CD4-positive, alpha-beta T cell treated with Interleukin-6 for 4 hours (primary cell): ENCODE data around the gene GPRC5B.

ENCODE experiments used
- DNase-seq: peaks from one replicate; pipeline ENCODE4 v3.0.0-alpha.2; 2020; ENCODE audit warnings: mixed read lengths

The GPRC5B gene

DNA sequence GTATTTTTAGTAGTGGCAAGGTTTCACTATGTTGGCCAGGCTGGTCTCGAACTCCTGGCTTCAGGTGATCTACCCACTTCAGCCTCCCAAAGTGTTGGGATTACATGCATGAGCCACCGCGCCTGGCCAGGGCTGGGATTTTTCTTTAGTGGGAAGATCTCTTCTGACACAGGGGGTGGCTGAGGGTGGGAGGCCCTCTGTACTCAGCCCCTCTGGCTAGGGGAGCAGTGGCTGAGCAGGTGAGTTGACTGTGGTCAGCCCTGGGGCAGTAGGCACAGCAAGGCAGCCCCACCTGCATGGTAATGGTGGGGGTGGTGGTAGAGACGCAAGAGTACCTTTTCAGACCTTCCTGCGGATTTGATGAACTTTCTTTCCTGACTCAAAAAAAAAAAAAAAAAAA, 12.3 kb upstream of the GPRC5B start:
- no peak for DNase-seq

DNA sequence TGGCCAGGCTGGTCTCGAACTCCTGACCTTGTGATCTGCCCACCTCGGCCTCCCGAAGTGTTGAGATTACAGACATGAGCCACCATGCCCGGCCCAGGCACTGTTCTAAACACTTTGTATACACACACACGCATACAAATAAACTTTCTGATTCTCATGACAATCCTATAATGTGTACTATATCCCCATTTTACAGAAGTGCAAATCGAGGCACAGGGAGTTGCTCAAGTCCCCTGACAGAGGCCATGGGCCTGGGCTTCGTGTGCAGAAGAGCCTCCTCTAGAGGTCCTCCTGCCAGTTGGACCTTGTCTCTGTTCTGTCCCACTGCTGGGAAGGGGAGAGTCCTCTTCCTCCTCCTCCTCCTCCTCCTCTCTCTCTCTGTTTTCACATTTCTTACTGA, 9.9 kb upstream of the GPRC5B start:
- DNase-seq: no peak

DNA sequence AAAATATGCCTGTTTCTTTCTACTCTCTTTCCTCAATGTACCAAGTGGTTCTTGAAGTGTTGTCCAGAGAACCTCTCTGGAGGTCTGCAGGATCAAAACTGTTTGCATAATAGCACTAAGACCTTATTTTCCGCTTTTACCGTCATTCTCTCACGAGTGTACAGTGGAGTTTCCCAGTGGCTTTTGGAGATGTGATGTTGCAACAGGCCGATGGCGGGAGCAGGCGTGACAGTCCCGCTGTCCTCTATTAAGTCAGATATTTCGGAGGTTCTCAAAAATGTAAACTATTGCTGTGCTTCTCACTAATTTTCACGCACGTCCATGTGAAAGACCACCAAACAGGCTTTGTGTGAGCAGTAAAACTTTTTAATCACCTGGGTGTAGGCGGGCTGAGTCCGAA, 8.3 kb upstream of the GPRC5B start:
- DNase-seq: no peak

DNA sequence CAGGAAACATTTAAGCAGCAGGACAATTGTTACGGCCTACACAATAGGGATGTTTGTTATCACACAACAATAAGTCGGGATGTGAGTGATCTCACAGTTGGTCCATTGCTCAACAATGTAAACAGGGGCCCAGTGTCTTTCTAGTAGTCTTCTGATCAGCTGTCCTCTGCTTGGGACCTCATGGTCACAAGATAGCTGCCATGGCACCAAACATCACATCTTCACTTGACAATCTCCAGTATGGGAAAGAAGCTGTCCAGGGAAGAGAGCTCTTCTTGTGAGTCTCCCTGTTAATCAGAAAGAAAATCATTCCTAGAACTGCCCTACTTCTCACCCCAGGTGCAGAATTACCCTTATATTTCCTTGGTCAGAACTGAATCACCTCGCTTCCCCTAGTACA, 6.3 kb upstream of the GPRC5B start:
- DNase-seq: no peak

DNA sequence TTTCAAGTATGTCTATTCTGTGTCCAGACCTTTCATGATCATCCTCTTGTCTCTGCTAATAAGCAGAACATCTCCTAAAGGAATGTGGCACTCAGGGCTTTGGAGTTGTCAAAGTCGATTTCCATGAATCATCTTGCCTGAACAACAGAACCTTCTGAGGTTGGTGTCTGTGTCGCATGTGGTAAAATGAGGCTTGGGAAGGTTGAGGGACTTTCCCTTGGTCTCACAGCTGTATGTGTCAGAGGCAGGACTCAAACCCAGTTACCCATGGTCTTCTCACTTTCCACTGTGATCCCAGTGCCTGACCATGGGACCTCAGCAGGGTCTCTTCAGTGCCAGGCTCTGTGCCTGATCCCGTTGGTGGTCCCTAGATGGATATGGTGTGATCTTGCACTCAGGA, 4.2 kb upstream of the GPRC5B start:
- DNase-seq: no peak

DNA sequence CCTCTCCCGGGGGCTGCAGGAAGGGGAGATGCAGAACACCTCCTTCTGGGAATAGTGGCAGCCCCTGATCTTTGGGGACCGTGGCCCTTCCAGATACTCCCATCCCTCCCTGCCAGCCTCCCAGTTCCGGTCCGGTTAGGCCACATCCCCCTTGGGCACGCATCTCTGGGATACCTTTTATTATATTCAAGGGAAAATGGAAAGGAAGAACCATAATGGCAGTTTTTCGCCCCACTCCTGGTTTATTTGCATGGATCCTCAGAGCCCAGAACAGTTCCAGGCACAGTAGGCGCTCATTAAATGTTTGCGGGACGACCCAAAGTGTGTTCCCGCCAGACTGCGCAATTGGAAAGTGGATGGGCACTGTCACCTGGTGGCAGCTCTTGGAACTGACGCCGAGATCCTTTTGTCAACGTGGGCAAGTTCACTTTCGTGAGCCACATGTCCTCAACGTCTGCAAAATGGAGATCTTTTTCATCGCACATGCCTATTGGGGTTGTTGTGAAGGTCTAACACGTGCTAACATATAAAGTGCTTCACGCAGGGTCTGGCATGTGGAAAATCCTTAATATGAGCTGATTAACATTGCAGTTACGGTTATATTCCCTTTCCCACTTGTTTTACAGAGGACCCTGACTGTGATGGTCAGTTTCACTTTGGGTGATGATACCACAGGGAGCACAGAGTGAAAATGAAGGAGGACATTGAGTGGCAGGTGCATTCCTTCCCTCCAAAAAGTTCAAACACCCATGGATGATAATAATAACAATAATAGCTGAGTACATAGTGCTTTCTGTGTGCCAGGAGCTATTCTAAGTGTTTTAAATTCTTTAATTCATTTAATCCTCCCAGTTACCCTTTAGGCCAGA, 1.7 kb upstream of the GPRC5B start:
- DNase-seq: peak; percentile 85

DNA sequence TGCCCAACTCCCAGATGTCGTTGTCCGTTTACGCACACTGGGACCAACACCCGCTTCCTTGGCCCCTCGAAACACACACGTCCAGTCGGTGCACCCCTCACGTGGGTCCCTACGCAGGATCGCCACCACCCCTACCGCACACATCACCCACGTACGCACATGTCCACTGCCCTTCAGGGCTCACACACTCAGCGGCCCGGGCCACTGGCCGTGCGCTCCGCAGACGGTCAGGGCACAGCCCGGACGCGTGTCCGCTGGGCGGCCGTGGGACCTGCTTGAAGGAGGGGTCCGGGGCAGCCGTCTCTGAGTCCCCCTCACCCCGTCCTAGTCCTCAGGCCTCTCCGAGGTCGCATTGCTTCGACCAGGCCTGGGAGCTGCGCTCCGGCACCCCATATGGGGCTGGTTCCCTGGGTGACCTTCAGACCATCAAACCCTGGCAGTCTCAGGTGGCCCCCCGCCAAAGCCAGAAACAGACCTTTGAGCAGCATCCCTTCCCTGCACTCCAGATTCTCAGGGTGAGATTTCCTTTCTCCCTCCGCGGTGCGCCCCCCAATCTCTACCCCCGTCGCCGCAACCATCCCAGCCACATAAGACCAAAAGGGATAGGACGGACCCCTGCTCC, 914 bp upstream of the GPRC5B start:
- no peak for DNase-seq

DNA sequence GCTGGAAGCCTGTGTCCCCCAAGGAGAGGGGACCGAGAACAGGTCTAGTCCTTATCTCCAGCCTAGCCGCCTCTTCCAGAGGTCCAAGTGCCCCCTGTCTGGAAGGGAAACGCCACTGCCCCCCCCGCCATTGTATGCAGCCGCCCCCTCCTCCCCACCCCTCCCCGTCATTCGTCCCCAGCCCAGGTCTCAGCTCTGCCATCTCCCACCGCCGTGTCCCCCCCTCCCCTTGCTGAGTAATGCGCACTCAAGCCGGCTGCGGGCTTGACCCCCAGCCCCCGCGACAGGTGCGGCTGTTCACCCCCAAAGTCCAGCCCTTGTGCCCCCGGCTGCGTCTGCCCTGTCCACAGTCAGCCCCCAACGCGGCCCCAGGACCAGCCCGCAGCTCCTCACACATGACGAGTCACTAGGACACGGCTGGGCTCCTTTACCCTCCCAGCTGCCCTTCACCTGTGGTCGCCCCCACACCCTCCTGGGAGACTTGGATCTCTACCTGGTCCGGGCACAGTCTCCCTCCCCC, 622 bp downstream of the GPRC5B start:
- DNase-seq: peak; percentile 16

DNA sequence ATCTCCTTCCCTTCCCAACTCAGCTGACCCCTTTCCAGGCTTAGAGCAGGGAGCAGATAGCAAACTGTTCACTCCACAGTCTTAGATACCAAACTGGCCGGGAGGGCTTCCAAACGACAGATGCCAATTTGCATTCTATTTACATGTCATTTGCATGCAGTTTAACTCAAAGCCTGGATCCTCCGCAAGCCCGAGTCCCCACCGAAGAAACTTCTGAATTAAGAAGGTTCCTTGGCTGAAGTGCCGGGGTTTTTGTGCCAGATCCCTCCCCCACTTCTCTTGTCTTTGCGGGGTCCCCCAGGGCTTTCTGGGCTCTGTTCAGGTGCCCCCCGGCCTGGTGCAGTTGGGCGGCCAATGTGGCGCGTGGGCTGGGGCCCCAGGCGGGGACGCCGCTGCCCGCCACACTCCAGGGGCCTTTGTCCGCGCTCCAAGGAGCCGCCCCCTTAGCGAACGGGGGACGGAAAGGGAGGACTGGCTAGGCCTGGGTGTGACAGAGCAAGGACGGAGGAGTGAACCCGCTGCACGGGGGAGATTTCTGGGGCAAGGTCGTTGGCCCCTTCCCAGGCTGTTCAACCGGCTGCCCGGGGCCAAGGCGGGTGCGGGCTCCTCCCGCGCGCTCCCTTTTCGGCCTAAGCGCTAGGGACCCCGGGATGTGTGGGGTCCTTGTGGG, 1.2 kb downstream of the GPRC5B start:
- peak; percentile 12 for DNase-seq

DNA sequence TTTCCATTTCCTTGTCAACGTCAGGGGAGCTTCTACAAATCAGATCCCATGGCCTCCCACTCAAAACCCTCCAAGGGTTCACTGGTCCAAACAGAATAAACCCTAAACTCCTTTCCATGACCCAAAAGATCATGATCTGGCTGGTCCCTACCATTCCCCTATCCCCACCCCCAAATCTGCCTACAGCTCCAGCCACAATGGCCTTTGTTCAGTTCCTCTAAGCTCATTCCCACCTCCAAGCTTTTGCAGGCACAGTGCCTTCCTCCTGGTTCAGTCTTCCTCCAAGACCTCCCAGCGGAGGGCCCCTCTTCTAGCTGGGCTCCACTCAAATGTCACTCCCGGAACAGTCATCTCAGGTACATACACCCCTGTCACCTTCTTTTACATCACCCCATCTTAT, 2.0 kb downstream of the GPRC5B start:
- DNase-seq: no peak

DNA sequence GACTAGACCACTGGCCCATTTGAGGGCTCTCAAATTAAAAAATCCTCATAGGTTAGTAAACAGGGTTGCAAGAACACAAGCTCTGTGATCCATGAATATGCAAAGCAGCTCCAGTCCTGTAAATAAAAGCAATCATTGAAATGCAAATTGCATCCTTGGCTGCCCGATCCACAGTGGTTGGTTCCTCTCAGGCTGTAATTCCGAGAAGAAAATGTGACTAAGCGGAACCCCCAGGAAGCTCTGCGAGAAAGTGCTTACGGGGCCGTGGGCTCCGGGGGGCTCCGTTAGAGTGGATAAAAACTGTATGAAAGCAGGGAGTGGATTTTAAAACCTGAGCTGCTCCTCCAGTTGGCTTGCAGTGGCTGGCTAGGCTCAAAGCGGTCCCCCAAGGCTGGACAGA, 2.5 kb downstream of the GPRC5B start:
- DNase-seq: no peak

DNA sequence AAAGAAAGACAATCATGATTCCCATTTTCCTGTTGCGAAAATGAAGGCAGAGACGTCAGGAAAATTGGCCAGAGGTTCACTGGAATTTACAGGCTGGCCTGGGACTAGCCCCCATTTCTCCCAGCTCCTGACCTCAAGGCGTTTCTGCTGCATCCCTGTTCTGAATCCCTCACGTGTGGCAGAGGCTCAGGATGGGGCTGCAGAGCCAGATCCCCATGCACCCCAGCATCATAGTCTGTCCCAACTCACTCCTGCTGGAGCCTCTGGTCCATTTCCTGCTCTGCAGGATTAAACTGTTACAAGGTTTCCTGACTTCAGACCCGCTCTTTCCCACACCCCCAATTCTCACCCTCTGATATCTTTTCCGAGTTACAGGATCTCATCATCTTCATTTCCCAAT, 2.9 kb downstream of the GPRC5B start:
- no peak for DNase-seq

DNA sequence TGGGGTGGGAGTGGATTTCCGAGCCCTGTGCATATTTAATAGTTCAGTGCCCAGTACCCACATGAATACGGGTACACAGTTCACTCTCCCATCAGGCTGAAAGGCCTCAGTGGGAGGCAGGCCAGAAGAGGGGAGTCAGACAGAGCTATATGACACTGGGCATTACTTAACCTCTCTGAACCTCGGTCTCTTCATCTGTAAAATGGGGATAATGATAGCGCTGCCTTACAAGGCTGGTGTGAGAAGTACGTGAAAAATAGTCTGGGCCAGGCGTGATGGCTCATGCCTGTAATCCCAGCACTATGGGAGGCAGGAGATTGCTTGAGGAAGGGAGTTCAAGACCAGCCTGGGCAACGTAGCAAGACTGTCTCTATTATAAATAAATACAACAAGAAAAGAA, 3.6 kb downstream of the GPRC5B start:
- no peak for DNase-seq

DNA sequence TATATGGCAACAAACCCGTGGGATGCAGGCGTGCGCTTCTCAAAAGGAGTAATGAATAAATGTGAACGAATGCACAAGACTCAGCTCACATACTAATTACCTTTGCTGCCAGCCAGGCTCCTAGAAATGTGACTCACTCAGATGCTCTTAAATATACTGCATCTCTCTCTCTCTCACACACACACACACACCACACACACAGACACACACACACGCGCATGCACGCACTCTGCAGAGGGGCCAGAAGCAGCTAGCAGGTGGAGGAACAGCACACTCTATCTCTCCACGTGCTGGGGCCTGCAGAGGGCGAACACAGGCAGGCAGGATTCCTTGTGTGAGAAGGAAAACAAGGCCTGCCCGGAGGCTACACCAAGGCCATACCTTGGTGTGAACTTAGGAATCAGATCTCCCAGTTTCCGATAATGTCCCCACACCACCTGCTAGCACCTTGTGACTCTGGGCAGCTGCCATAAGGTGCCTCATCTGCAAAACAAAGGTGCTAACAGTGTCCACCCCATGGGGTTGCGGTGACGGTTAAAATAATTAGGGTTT, 5.3 kb downstream of the GPRC5B start:
- DNase-seq: no peak

DNA sequence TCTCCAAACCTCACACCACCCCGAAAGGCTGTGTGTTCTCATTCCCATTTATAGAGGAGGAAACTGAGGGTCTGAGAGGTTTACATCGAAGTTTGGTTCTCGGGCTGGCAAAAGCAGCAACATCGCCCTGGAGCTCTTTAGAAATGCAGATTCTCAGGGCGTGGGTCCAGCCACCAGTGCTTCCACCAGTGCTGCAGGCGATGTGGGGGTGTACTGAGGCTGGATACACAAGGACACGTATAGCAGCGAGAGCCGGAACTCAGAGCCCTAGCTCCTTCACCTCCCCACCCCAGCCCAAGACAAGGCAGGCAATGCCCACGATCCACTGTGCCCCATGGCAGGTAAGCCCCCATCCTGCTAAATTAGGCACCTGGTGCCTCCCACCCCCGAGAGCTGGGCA, 5.9 kb downstream of the GPRC5B start:
- no peak for DNase-seq

DNA sequence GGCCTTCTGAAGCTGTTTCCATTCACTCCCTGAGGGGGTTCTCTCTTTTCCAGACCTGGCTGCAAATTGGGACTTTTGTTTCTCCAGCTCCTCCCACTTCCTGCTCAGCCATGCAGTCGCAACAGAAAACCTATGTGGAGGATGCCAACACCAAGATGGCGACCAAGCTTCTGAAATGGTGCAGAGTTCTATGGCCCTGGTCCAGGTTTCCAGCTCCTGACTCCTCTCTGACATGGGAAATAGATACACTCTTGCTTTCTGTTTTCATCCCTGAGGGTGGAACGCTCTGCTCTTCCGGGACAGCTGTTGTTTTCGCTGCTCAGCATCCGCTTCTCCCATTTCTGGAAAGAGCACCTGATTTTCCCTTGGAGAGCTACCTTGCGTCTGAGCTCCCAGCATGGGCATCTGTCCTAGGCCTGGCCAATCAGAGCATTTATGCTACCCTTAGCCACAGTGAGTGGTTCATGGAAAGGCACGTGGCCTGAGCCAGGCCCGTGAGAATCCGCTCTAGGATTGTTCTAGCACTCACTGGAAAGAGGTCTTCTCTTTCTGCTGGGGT, 8.1 kb downstream of the GPRC5B start:
- no peak for DNase-seq

DNA sequence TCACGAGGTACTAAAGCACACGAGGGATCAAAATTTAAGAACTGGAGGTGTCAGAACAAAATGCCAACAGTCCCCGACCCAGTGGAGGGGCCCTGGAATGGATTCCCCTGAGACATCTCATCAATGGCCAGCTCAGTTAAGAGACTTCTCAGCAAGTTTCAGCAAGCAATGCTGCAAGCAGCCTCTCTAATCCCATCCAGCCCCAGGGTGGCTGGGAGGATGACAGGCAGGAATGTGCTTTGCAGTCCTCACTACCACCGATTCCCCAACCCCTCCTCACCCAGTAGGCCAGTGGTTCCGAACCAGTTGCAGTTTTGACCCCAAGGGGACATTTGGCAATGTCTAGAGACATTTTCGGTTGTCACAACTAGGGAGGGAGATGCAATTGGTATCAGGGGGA, 8.7 kb downstream of the GPRC5B start:
- DNase-seq: no peak

DNA sequence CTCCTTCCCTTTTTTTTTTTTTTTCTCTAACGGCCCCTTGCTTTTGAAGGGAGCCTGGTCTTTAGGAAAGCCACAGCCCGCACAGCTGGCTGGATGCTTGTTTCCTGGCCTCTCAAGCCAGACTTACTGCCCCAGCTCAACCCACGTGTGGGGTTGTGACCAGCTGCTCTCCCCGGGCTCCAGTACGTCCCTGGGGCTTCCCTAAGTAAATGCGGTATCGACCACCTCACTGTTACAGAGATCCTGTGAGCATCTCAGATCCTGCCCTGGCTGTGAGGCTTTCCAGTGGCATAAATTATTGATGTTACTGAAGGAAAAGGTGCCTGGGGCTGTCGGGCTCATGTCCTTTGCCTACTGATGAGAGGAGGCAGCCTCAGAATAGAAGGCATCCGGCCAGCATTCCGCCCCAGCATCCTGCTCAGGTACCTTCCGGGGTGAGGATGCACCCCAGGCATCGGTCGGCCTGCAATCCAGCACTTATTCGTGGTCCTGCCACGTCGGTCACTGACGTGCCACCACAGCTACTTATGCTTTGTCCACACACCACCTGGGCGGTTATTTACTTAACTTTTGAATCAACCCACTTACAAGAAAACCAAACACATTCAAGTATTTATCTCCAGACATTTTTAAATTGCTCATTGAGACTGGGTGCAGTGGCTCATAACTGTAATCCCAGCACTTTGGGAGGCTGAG, 9.6 kb downstream of the GPRC5B start:
- DNase-seq: no peak

DNA sequence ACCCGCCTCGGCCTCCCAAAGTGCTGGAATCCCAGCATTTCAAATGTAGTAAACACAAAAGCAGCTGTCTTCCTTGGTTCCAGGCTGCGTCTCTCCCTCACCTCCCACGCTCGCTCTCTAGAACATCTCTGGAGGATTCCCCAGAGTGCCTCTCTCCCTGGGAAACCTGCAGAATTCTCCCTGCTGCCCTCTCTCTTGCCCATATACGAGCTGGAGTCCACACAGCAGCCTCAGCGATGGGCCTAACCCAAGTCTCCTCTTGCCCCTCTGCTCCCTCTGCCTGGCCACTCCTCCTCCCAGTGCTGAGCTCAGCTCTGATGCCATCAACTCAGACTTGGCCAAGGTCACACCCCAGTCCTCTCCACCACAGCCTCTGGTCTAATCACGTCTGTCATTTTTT, 10.6 kb downstream of the GPRC5B start:
- no peak for DNase-seq

DNA sequence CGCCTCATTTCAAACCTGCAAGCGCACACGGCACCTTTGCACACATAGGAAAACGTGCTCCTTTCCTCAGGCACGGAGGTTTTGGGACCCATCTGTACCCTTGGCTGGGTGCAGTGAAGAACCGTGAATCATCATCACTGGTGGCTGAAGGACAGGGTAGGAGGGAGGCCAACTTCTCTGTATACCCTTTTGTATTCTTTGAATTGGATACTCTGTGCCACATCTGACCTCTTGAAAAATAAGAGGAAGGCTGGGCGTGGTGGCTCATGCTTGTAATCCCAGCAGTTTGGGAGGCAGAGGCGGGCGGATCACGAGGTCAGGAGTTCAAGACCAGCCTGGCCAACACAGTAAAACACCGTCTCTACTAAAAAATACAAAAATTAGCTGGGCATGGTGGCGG, 11.7 kb downstream of the GPRC5B start:
- DNase-seq: no peak

DNA sequence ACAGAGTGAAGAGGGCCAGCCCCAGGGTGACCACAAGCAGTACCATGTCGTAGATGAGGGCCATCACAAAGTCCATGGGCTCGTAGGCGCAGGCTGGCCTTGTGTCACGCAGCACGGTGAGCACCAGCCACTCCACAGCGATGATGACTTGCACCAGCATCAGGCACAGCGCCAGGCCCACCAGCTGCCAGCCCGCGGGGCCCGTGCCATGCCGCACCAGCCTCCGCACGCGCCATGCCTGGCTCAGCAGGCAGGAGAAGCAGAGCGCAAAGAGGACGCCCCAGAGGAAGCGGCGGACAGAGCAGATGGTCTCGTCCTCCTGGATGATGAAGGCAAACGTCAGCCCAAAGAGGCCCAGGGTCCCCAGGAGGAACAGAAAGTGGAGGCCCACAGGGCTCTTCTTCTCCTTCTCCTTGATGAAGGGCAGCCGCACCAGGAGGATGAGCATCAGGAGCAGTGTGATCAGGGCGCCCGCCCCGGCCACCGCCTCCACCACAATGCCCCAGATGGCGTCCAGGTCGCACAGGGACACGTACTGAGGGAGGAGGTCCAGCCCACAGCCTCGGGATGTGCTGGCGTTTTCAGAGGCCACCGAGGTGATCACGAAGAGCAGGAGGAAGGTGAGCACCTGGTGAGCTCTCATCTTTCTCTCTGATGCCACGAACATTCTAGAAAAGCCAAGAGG, 12.3 kb downstream of the GPRC5B start:
- DNase-seq: no peak

DNA sequence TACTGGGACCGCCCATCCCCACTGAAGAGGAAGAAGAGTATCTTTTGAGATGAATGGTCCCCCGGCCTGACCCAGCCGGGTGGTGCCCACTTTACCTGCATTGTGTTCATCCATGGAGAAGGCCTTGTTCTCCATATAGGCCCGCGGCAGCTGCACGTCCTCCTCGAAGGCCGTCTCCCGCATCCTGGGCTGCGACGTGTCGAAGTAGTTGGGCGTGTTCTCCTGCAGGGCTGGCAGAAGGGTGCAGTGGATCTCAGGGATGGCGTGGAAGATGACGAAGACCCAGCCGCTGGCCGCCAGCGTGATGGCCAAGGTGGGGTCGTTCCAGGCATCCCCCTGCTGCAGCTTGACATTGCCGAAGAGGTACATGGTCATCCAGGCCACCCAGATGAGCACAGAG, 12.9 kb downstream of the GPRC5B start:
- DNase-seq: no peak
